Measurements from ENCODE around the gene RPH3AL.
"Not testable (repeated sequence)": the region's sequence is repeated elsewhere in the genome, so short reads cannot be mapped to it uniquely, and the experiment has no call there.

Gene RPH3AL

DNA sequence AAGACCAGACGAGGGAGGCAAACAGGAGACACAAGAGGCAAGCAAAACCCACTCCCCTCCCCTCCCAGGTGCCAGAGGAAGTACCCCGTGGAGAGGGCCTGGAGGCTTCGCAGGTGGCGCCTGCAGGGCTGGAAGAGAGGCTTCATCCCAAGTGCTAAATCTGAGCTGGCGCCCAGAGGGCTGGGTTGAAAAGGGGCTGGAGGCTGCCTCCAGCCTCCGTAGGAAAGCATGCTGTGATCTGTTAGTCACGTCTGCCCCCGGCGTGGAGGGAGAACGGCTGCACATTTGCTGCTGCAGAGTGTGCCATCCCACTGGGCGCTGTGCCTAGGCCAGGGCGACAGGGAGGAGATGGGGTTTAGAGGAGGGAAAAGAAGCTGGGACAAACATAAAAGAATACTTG, 16.9 kb downstream of the RPH3AL start:
- no peak for DNase-seq

DNA sequence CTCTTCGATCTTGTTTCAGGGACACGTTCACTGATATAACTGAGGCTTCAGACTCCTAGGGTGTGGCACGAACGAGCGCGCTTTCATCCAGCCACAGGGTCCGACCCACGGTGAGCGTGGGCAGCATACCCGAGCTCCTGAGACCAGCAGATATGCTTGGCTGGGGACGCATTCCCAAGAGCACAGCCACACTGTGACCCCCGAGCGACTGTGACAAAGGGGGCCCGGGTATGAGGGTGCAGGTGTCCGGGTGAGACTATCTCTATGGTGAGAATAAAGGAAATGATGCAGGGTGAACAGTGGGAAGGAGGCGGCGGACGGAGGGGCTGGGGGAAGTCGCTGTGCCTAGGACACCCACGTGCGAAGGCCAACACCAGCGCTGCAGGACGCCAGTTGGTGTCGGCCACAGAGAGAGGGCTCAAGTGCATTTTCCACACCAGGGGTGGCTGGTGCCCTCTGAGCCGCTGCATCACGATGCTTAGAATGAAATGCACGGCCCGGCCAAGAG, 17.6 kb downstream of the RPH3AL start:
- no peak for DNase-seq

DNA sequence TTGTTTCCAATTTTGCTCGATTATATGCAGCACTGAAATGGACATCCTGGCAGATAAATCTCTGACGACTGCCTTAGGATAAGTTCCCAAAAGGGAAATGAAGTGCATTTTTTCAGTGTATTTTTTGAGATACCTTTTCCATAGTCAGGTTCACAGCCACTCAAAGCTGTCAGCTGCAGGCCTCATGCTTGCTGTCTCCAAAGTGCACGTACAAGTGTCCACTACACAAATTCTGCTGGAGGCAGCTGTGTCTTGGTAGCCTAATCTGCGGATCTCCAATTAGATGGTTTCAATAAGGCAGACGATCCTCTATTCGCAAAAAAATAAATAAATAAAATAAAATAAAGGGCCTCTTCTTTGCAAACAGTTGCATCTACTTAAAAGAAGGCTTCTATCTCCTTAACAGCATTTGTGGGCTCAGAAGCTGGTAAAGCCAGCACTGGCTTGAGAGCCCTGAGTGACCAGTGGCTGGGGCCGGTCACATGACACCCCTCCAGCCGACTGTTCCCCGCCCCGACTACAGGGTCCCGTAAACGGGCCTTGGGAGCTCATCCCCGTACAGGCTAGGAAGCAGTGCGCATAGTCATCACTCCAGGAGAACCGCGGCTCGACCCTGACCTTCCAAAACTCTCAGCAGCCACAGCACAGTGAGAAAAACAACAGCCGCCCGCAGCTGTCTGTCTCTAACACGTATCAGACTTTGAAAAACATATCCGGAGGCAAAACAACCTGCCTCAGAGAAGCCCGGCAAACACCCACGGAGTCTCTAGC, 18.8 kb downstream of the RPH3AL start:
- peak; percentile 11 for DNase-seq

DNA sequence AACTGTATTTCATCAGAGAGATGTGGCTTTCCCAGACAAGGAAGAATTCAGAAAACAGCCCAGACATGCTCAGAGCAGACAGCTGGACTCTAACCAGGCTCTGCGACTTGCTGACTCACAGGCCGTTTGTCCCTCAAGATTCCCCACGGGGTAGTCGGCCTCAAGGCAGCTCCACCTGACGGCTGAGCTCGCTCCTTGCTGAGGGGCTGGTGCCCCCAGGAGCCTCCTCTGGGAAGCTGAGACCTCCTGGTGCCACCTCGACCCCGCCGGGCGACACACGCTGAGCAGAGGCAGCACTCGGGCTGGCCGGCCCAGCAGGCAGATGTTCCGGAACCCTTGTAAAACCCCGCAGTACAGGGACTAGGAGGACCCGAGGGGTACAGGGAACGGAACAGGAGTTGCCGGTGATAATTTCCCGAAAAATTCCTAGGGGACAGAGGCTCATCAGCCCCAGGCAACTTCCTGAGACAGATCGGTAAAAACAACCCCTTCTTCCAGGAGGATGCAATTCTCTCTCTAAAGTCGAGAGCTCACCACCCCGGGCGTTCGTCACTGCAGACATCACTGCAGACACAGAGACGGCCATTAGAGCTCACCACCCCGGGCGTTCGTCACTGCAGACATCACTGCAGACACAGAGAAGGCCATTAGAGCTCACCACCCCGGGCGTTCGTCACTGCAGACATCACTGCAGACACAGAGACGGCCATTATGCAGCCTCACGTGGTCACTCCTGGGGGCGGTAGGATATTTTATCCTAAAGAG, 19.9 kb downstream of the RPH3AL start:
- no peak for DNase-seq

DNA sequence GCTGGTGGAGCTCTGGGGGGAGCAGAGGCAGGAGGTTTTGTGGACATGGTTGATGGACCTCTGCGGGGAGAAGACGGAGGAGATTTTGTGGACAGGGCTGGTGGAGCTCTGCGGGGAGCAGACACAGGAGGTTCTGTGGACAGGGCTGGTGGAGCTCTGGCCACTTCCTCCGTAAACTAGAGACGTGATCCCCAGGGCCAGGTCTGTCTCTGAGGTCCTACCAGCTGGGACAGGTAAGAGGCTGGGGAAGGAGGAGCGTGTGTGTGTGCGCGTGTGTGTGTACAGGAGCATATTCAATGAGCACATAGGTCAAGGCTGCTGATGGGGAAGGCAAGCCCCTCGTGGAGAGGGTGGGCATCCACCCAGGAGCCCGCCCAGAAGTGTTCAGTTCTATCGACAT, 20.6 kb downstream of the RPH3AL start:
- no peak for DNase-seq

DNA sequence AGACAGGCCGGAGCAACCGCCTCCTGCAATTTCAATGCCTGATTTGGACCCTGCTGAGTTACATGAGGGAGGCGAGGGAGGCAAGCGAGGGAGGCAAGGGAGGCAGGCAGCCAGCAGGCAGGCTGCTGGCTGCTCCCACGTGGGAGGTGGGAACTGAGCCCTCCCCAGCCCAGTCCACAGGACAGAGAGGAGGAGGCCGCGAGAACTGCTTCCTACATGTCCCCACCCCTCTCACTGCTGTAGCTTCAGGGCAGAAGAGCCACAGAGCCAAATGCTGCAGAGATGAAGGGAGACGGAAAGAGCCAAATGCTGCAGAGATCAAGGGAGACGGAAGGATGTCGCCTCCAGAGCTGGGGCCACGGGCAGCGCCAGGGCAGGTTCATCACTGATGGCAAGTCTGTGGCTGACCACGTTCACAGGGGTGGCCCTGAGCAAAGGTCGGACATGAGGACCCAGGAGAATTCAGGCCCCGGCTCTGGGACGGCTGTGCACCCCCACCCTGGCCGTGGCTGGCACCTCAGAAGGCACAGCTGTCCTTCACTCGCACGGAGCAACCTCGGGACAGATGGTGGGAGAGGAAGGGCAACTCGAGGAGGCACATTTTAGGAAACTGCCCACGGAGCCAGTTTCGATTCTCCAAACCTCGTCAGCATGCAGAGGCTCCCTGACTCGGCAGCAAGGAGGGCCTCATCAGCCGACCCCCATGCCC, 21.5 kb downstream of the RPH3AL start:
- peak; percentile 12 for DNase-seq

DNA sequence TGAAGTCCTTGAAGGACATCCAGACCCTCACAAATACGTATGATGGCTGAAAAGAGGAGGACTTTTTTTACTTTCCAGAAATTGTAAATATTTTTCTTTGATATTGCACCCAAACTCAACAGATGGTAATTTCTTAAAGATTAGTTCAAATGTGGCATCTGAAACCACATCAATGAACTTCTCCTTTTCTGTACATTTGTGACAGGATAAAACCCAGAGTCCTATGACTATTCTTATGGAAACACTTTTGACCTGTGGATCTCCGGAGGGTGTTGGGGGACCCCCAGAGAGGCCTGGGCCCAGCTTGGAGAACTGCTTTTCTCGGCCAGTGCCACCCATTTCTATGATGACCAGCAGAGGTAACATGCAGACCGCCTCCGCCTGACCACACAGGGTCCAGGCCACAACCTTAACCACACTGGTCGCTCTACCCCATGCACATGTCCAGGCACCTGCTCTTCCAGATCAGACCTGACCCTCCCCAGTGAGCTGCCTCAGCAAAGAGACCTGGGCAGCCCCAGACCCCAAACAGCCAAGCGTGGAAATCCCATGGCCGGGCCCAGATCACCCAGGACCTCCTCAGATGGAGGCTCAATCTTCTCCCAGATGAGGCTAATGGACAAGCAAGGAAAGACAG, 22.7 kb downstream of the RPH3AL start:
- DNase-seq = no peak

DNA sequence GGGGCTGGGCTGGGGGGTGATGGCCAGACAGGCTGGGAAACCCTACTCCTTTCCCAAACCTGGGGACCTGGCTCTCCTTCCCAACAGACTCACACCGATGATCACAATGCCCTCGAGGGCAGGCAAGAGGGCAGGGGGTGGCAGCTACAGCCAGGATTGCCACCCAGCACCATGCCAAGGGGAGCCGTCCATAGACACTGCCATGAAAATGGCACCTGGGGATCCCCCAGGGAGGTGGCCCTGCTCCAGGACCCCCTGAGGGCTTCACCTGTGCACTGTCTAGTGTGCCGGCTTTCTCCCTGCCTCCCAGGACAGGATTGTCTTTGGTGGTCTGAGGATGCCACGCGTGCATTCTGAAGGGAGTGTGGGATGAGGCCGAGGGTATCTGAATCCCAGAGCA, 24.6 kb downstream of the RPH3AL start:
- no peak for DNase-seq

DNA sequence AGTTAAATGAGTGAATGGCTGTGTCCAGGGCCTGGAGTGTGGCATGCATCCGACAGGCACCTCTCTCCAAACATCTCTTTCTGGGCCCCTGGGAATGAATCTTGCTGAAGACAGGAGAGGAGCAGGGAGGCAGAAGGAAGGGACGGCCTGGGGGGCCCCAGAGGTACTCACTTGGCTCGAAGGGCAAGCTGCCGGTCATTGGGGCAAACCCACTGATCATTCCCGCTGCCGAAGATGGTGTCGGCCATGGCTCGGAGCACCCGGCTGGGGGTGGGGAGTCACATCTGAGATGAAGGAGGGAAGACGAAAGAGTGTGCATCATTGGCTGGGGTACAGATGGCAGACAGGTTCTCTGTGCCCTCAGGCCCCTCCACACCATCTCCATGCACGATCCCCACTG, 25.3 kb downstream of the RPH3AL start:
- DNase-seq = no peak

DNA sequence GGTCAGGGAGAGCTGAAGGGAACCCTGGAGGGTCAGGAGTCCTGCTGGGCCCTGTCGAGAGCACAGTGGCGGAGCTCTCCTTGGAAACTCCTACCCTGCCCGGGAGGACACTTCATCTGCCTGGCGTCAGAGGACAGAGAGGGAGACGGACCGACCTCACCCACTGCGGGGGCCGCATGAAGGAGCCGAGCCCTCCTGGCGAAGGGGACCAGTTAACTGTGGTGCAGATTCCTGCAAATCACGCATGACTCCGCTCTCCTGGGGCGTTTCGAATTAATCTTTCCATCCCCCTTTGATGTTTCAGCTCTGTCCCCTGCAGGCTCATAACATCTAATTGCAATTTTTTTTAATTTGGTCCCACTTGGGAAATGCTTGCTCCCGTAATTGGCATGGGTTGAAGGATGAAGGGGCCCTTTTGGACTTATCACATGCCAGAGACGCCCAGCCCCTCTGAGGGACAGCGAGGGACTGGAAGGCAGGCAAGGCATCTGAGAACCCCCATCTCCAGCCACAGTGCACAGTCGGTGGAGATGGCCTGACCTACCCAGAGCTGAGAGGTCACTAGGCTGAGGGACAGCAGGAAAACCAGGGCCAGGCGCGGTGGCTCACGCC, 26.5 kb downstream of the RPH3AL start:
- no peak for DNase-seq

DNA sequence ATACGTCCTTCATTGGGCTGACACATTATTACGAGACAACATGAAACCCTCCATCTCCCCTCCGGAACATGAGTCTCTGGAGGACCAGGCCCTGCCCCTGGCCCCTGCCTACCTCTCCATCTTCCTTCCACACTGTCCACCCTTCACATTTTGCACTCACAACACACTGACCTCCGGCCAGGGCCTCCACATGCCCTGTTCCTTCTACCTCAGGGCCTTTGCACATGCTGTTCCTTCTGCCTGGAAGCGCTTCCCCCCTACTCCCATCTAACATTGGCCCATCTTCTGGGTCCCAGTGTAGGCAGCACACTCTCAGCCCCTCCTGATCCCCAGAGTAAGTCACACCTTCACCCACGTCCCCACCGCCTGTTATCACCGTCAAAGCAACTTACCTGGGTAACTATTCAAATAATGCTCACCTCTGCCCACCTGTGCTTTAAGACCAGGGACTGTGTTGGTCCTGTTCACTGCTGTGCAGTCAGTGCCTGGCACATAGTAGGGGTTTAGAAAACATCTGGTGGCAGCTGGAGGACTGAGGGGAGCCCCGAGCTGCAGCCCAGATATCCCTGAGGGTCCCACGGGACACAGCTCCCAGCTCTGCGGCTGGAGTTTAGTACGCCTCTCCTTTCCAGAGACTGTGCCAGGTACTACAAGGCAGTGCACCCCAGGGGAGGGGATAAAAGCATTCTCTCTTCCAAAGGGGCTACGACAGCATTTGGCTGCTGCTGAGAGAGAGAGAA, 27.2 kb downstream of the RPH3AL start:
- no peak for DNase-seq

DNA sequence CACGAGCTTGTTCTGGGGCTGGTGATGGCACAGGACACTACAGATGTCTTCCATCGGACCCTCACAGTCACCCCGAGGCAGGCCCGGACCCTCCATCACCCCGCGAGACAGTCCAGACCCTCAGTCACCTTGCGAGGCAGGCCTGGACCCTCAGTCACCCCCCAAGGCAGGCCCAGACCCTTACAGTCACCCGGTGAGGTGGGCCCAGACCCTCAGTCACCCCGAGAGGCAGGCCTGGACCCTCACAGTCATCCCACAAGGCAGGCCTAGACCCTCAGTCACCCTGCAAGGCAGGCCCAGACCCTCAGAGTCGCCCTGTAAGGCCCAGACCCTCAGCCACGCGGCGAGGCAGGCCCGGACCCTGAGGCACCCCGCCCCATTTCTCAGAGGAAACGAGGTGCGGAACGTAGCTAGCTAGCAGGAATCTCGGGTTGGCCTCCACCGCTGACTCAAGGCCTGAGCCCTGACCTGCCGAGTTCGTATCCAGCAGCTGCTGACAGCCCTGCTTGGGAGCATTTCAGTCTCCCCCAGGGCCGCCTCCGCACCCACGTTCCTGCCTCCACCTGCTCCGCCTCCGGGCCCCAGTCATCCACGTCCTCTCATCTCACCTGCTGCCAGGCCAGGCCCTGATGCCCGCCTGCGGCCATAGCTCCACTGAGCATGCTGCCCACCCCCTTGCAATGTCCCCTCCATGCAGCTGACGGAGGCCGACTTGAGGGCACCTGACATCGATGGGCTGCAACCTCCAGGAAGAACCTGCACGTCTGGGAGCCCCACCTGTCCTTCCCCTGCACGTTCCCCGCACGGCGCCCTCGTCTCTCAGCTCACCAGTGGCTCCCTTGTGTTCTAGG, 28.7 kb downstream of the RPH3AL start:
- no peak for DNase-seq

DNA sequence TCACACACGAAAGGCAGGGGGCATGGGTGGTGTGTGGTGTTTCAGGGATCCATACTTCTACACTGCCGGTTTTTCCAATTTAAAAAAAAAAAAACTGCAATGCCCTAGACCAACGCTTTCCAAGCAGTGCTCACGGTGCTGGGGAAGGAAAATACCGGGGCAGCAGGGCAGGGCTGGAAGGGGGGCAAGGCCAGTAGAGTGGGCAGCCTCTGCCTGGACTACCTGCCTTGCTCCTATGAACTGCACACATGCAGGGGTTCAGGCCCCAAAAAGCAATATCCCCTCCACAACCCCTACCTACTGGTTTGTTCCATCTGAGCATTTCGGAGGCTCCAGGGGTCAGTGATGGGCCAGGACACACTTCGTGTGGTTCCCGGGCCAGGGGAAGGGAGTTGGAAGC, 29.4 kb downstream of the RPH3AL start:
- DNase-seq = no peak

DNA sequence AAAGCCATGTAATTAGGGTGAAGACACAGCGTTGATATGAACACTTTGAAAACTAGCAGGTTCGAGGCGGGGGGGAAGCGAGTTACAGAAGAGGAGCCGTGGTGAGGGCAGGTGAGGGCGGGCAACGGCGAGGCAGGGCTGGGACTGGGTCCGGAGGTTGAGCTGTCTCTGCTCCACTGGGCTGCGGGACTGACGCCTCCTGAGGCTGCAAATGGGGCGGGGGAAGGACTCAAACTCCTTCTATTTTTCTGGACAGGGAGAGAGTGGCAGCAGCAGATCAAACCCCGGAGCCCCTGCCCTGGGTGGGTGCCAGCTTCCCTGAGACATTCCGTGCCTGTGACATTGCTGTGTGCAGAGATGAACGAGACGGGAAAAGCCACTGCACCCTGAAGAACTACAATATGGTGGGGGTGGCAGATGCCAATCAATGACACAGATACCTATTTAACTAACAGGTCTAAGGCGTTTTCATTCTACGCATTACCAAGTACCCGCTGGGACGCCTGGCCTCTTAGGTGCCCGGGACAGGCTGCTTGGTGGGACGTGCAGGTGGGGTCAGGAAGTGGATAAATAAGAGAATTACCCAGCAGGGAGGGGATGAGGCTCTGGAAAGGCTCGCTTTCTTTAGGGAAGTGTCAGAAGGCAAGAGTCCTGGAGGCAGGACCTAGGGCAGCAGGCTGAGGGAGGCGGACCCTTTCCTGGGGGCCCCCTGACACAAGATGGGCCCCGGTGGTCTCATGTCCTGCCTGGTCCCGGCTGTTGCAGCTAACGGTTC, 30.4 kb downstream of the RPH3AL start:
- DNase-seq = no peak

DNA sequence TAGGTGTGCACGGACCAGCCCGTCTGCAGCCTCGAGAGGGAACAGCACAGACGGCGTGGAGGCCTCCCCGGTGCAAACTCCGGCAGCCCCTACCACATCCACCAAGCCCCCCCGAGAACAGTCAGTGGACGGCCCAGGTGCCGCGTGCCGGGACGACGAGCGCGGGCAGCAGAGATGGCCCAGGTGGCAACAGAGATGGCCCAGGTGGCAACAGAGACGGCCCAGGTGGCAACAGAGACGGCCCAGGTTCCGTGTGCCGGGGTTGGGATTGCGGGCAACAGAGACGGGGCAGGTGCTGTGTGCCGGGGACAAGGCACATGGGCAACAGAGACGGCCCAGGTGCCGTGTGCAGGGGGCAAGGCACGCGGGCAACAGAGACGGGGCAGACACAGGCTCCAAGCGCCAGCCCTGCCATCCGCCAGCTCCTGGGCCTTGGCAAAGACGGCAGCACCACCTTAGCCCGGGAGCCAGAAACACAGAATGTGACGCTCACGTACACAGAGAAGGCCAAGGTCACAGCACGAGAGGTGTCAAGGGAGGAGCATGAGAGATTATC, 31.1 kb downstream of the RPH3AL start:
- DNase-seq = no peak

DNA sequence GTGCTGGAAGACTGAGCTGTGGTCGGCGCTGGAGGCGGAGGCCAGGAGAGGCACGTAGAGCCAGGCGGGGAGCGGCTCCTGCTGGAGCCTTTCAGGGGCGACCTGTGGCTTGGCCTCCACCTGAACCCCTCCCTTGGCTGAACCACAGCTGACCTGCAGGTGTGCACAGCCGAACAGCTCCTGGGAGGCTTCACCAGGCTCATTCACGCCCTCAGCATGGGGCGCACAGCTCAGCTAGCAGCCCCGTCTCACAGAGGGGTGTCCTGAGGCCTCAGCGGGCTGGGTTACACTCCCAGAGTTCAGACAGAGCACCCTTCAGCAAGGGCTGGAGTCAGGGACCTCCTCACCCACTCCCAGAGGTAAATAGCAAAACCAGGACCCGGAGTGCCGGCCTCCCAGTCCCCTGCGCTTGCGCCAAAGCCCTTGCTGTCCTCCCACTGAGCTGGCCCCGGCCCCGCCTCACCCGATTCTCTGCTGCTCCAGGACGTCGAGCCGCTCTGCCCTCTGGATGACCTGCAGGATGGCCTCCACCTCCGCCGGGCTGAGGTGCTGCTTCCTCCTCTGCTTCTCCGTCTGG, 31.7 kb downstream of the RPH3AL start:
- no peak for DNase-seq

DNA sequence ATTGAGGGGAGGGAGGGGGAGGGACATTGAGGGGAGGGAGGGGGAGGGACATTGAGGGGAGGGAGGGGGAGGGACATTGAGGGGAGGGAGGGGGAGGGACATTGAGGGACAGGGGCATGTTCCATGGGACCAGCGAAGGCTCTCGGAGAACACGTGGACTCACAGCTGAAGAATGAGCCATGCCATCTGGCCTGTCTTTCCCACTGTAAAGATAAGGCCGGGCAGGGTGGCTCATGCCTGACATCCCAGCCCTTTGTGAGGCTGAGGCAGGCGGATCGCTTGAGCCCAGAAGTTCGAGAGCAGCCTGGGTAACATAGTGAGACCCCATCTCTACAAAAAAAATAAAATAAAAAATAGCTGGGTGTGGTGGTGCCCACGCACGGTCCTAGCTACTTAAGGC, 32.5 kb downstream of the RPH3AL start:
- DNase-seq = no peak

DNA sequence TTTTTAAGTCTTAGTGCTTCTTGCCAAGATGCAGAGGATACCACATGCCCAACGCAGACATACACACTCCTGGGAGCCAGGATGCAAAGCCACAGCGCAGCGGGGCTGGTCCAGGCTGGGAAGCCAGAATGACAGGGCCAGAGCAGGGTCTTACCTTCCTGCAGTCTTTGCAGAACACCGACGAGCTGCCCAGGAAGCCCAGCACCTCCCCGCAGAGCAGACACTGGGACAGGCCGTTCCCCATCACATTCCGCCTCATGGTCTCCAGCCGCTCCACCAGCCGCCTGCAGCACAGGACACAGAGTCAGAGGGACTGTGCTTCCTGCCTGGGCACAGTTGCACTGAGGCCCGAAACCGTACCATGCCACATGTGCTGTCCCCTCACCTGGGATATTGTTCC, 33.3 kb downstream of the RPH3AL start:
- no peak for DNase-seq

DNA sequence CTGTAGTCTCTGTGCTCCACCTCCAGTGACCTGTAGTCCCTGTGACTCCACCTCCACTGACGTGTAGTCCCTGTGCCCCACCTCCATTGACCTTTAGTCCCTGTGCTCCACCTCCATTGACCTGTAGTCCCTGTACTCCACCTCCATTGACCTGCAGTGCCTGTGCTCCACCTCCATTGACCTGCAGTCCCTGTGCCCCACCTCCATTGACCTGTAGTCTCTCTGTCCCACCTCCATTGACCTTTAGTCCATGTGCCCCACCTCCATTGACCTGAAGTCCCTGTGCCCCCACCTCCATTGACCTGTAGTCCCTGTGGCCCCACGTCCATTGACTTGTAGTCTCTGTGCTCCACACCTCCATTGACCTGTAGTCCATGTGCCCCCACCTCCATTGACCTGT, 35.5 kb downstream of the RPH3AL start:
- not testable (repeated sequence) for DNase-seq
